Panc1 (cell line): ENCODE measurements around the gene TNPO1. TPM values are rescaled to one million over a fixed set of nuclear protein-coding genes. Genes with fewer than 3 reads are reported as not detected.

ENCODE experiments used
- ATAC-seq: fragments of 200-7000 bp; cut with Tn5 transposase; 2 replicates; pipeline ENCODE4 v1.9.1; 2020; ENCODE audit warnings: mild to moderate bottlenecking, moderate library complexity
- BruUV-seq: library from RNA; stranded (reverse); fragments of 400-500 nt; replicated peaks from 2 replicates; lab custom pipeline; 2021; lab: Mats Ljungman, UMichigan
- CTCF ChIA-PET: fragments of 300-600 bp; sonication (Branson Sonifier 250); formaldehyde crosslinking; loops from one replicate; lab custom pipeline; 2022; ENCODE audit warnings: antibody characterized with exemption; lab: Charles Lee
- POLR2A ChIA-PET: fragments of 300-600 bp; sonication (Branson Sonifier 250); formaldehyde crosslinking; loops from one replicate; lab custom pipeline; 2022; ENCODE audit warnings: antibody characterized with exemption; lab: Charles Lee
- DNase-seq: peaks from one replicate; pipeline ENCODE4 v3.0.0-alpha.2; 2010; ENCODE audit warnings: low read depth, low spot score
- H3K27ac ChIP-seq: 2 replicates; pipeline ENCODE4 v1.5.1; 2011; ENCODE audit warnings: mild to moderate bottlenecking, low read length, inconsistent platforms
- H3K27me3 ChIP-seq: fragments of 200-500 bp; sonication (Bioruptor generic); 2 replicates; pipeline ENCODE4 v1.6.0; 2014; ENCODE audit warnings: low read length, inconsistent platforms; ENCODE audit not compliant: control insufficient read depth, insufficient read depth
- H3K36me3 ChIP-seq: fragments of 200-500 bp; sonication (Bioruptor generic); 2 replicates; pipeline ENCODE4 v1.5.1; 2014; ENCODE audit warnings: inconsistent platforms, mild to moderate bottlenecking, low read length, moderate library complexity; ENCODE audit not compliant: control insufficient read depth, insufficient read depth
- H3K4me1 ChIP-seq: 2 replicates; pipeline ENCODE4 v1.5.1; 2011; ENCODE audit warnings: inconsistent platforms, mild to moderate bottlenecking, low read length, moderate library complexity; ENCODE audit not compliant: control insufficient read depth, insufficient read depth
- H3K4me3 ChIP-seq, 2 experiments: 2 replicates each; pipeline ENCODE4 v1.5.1; 2011 to 2012; ENCODE audit warnings: low read depth in 2 of 2, low read length in 2 of 2, mild to moderate bottlenecking in 2 of 2, inconsistent platforms in 1 of 2, moderate library complexity in 1 of 2
- H3K9me3 ChIP-seq: fragments of 200-500 bp; sonication (Bioruptor generic); 2 replicates; pipeline ENCODE4 v1.5.1; 2014; ENCODE audit warnings: low read depth, mild to moderate bottlenecking, inconsistent platforms, low read length, moderate library complexity; ENCODE audit not compliant: control insufficient read depth, insufficient read depth
- POLR2AphosphoS5 ChIP-seq: IDR thresholded peaks from 2 replicates; pipeline ENCODE4 v1.6.1; 2012; ENCODE audit warnings: mild to moderate bottlenecking, low read depth, low read length, moderate library complexity
- SIN3A ChIP-seq: IDR thresholded peaks from 2 replicates; pipeline ENCODE4 v1.6.1; 2012; ENCODE audit warnings: low read depth, mild to moderate bottlenecking, low read length, moderate library complexity, borderline replicate concordance; ENCODE audit not compliant: insufficient read depth
- TCF7L2 ChIP-seq: IDR thresholded peaks from 2 replicates; pipeline ENCODE4 v1.6.1; 2011; ENCODE audit warnings: mild to moderate bottlenecking, low read depth, low read length, inconsistent platforms
- in situ Hi-C: cut with HindIII; loops from 2 replicates; pipeline ENCODE4 v1.10.0; 2016; ENCODE audit warnings: low sequenced_read_pairs, low pct_unique_long_range_greater_than_20kb
- intact Hi-C: fragments of 100-400 bp; cut with micrococcal nuclease; formaldehyde crosslinking; loops from one replicate; pipeline ENCODE4 v1.10.0; 2022; ENCODE audit not compliant: unreplicated experiment
- total RNA-seq: library from RNA; stranded (reverse); gene quantifications from one replicate; pipeline ENCODE4 v1.2.1, GENCODE V29; 2021; ENCODE audit not compliant: unreplicated experiment
- TF ChIP-seq, protein P1 (sequence below): fragments of 450-650 bp; IDR thresholded peaks from 2 replicates; pipeline ENCODE4 v1.5.1; 2017; ENCODE audit warnings: mild to moderate bottlenecking
- TF ChIP-seq, protein P2 (sequence below), 2 experiments: IDR thresholded peaks; 2 replicates each; pipeline ENCODE4 v1.6.1; 2011 to 2012; ENCODE audit warnings: low read depth in 2 of 2, control low read depth in 1 of 2, low read length in 1 of 2, mild to moderate bottlenecking in 1 of 2, moderate library complexity in 1 of 2; ENCODE audit not compliant: insufficient read depth in 1 of 2

The TNPO1 gene
- total RNA-seq, 1 experiment from 2014 or later: 169 TPM

DNA sequence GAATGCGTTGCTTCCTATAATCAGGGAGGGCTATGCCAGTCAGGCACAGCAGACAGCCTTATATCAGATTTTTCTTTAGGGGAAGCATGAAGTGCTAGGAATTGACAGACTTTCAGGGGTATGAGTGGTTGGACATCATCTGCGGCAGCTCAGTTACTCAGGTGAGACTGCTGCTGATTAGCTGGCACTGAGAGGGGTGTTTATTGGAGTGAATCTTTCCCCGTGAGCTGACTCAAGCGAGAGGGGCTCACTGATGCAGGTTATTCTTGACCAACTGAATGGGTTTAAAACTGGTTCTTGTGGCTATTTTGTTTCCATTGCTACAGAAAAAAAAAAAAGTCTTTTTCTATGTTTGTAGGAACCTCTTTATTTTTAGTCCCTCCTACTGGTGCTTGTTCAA is 46.2 kb upstream of the TNPO1 start:
- H3K27me3 ChIP-seq: no peaks in the 10 kb centered on the region
- ChIA-PET CTCF (no interaction called here), POLR2A (interaction anchor here (0.7 kb wide), 1 partner anchor 29 kb away, joined by 7 read pairs; no protein-coding TSS in a partner anchor)
- in situ Hi-C loops (no loop called here), intact Hi-C loops (no loop called here)
- BruUV-seq: no TSS peak
- H3K4me3 ChIP-seq: no peak overlapping the region
- TF ChIP-seq POLR2AphosphoS5 (no peak), SIN3A (no peak)
- no peak overlapping the region for H3K27ac ChIP-seq
- DNase-seq (no peak), ATAC-seq (no peak)
- H3K4me1 ChIP-seq: no peaks in the 10 kb centered on the region
- H3K9me3 ChIP-seq: no peaks in the 10 kb centered on the region
- H3K36me3 ChIP-seq: no peaks in the 10 kb centered on the region

- intact Hi-C loops: no loop called here
- H3K27ac ChIP-seq: no peak overlapping the region
- H3K9me3 ChIP-seq: peaks cover 10% of the 10 kb centered on the region; the same call in 1 of the 2 replicates
- ChIA-PET POLR2A (no interaction called here), CTCF (no interaction called here)
- ATAC-seq: no peak
- no peak for DNase-seq
- no peaks in the 10 kb centered on the region for H3K27me3 ChIP-seq
- no peaks in the 10 kb centered on the region for H3K4me1 ChIP-seq
- in situ Hi-C loops: no loop called here
- no peak for TF ChIP-seq SIN3A
- TF ChIP-seq, protein P1, sequence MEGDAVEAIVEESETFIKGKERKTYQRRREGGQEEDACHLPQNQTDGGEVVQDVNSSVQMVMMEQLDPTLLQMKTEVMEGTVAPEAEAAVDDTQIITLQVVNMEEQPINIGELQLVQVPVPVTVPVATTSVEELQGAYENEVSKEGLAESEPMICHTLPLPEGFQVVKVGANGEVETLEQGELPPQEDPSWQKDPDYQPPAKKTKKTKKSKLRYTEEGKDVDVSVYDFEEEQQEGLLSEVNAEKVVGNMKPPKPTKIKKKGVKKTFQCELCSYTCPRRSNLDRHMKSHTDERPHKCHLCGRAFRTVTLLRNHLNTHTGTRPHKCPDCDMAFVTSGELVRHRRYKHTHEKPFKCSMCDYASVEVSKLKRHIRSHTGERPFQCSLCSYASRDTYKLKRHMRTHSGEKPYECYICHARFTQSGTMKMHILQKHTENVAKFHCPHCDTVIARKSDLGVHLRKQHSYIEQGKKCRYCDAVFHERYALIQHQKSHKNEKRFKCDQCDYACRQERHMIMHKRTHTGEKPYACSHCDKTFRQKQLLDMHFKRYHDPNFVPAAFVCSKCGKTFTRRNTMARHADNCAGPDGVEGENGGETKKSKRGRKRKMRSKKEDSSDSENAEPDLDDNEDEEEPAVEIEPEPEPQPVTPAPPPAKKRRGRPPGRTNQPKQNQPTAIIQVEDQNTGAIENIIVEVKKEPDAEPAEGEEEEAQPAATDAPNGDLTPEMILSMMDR: no peak
- TF ChIP-seq, protein P2, sequence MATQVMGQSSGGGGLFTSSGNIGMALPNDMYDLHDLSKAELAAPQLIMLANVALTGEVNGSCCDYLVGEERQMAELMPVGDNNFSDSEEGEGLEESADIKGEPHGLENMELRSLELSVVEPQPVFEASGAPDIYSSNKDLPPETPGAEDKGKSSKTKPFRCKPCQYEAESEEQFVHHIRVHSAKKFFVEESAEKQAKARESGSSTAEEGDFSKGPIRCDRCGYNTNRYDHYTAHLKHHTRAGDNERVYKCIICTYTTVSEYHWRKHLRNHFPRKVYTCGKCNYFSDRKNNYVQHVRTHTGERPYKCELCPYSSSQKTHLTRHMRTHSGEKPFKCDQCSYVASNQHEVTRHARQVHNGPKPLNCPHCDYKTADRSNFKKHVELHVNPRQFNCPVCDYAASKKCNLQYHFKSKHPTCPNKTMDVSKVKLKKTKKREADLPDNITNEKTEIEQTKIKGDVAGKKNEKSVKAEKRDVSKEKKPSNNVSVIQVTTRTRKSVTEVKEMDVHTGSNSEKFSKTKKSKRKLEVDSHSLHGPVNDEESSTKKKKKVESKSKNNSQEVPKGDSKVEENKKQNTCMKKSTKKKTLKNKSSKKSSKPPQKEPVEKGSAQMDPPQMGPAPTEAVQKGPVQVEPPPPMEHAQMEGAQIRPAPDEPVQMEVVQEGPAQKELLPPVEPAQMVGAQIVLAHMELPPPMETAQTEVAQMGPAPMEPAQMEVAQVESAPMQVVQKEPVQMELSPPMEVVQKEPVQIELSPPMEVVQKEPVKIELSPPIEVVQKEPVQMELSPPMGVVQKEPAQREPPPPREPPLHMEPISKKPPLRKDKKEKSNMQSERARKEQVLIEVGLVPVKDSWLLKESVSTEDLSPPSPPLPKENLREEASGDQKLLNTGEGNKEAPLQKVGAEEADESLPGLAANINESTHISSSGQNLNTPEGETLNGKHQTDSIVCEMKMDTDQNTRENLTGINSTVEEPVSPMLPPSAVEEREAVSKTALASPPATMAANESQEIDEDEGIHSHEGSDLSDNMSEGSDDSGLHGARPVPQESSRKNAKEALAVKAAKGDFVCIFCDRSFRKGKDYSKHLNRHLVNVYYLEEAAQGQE (IDR thresholded peaks at IDR 0.05; ENCODE audit: insufficient read depth in 1 of 2, low read depth in 2 of 2, low read length in 1 of 2): no peak
- TF ChIP-seq TCF7L2: no peak
- no peak for TF ChIP-seq POLR2AphosphoS5
- BruUV-seq: no TSS peak
- no peaks in the 10 kb centered on the region for H3K36me3 ChIP-seq
- no peak overlapping the region for H3K4me3 ChIP-seq
Measured at GRCh38 chr5:72776684-72777083, 39.8 kb upstream of the TNPO1 start.

DNA sequence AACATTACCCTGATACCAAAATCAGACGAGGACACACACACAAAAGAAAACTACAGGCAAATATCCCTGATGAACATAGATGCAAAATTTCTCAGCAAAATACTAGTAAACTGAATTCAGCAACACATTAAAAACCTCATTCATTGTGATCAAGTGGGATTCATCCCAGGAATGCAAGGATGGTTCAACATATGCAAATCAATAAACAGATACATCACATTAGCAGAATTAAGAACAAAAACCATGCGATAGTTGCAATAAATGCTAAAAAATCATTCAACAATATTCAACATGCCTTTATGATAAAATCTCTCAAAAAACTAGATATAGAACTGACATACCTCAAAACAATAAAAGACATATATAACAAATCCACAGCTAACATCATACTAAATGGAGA is 36.9 kb upstream of the TNPO1 start:
- ChIA-PET POLR2A (no interaction called here), CTCF (no interaction called here)
- ATAC-seq (no peak), DNase-seq (no peak)
- Histone ChIP-seq H3K27me3 (no peaks in the 10 kb centered on the region), H3K4me3 (no peak overlapping the region), H3K27ac (no peak overlapping the region), H3K9me3 (peaks cover 10% of the 10 kb centered on the region; the same call in 1 of the 2 replicates), H3K4me1 (no peaks in the 10 kb centered on the region), H3K36me3 (no peaks in the 10 kb centered on the region)
- no TSS peak for BruUV-seq
- TF ChIP-seq, protein P1: no peak
- TF ChIP-seq SIN3A (no peak), POLR2AphosphoS5 (no peak), TCF7L2 (no peak)
- TF ChIP-seq, protein P2 (IDR thresholded peaks at IDR 0.05; ENCODE audit: insufficient read depth in 1 of 2, low read depth in 2 of 2, low read length in 1 of 2): no peak
- intact Hi-C loops: no loop called here
- in situ Hi-C loops: no loop called here
